GM12878 (cell line): ENCODE measurements around the gene KLF14. TPM values are rescaled to one million over a fixed set of nuclear protein-coding genes. Genes with fewer than 3 reads are reported as not detected.

Source experiments
- ATAC-seq: fragments of 200-7000 bp; cut with Tn5 transposase; 3 replicates; pipeline ENCODE4 v1.9.1; 2020; ENCODE audit warnings: mild to moderate bottlenecking, moderate library complexity
- BruUV-seq: library from RNA; stranded (reverse); fragments of 400-500 nt; replicated peaks from 2 replicates; lab custom pipeline; 2021; lab: Mats Ljungman, UMichigan
- CTCF ChIA-PET: fragments of 300-600 bp; sonication (Branson Sonifier 250); formaldehyde crosslinking; extraction: SDS; loops from one replicate; lab custom pipeline; 2021; ENCODE audit warnings: inconsistent platforms; lab: Yijun Ruan, JAX
- POLR2A ChIA-PET: fragments of 350-600 bp; formaldehyde crosslinking; extraction: SDS; loops from one replicate; lab custom pipeline; 2021; ENCODE audit warnings: inconsistent platforms; lab: Charles Lee
- RAD21 ChIA-PET: fragments of 300-600 bp; sonication (Branson Sonifier 250); formaldehyde crosslinking; loops from one replicate; lab custom pipeline; 2023; ENCODE audit warnings: antibody characterized with exemption; ENCODE audit not compliant: unreplicated experiment; lab: Charles Lee
- SMC1A ChIA-PET: fragments of 300-600 bp; sonication (Branson Sonifier 250); formaldehyde crosslinking; loops from one replicate; lab custom pipeline; 2023; ENCODE audit not compliant: unreplicated experiment, uncharacterized antibody; lab: Charles Lee
- DNase-seq: peaks from one replicate; pipeline ENCODE4 v3.0.0-alpha.2; 2011; ENCODE audit warnings: low read depth, low spot score
- FAIRE-seq: peaks from 3 replicates; lab custom pipeline; 2011; peaks lifted over from hg19 to GRCh38; lab: Jason Lieb, UNC
- H2AFZ ChIP-seq: 2 replicates; pipeline ENCODE4 v1.6.0; 2011; ENCODE audit warnings: low read depth, low read length, control low read depth; ENCODE audit not compliant: control insufficient read depth
- H3K27ac ChIP-seq: 2 replicates; pipeline ENCODE4 v1.5.1; 2011; ENCODE audit warnings: control low read depth; ENCODE audit not compliant: control insufficient read depth, insufficient read depth
- H3K27me3 ChIP-seq, 2 experiments: replicated peaks in 1 of 2; 2 replicates each; pipeline versions ENCODE4 v1.6.0 to v1.6.1; 2011; ENCODE audit warnings: low read length in 1 of 2; ENCODE audit not compliant: control insufficient read depth in 2 of 2, insufficient read depth in 2 of 2
- H3K36me3 ChIP-seq, 2 experiments: 2 replicates each; pipeline ENCODE4 v1.5.1; 2011; ENCODE audit warnings: low read length in 1 of 2; ENCODE audit not compliant: control insufficient read depth in 2 of 2, insufficient read depth in 2 of 2
- H3K4me1 ChIP-seq: 2 replicates; pipeline ENCODE4 v1.6.1; 2011; ENCODE audit warnings: mild to moderate bottlenecking, low read length, moderate library complexity, mixed read lengths; ENCODE audit not compliant: control insufficient read depth, insufficient read depth
- H3K4me2 ChIP-seq: 2 replicates; pipeline ENCODE4 v1.6.0; 2011; ENCODE audit warnings: control low read depth; ENCODE audit not compliant: control insufficient read depth, insufficient read depth
- H3K4me3 ChIP-seq: fragments of 200-600 bp; sonication (generic); 2 replicates; pipeline ENCODE4 v1.5.1; 2016
- H3K79me2 ChIP-seq: 2 replicates; pipeline ENCODE4 v1.6.0; 2011; ENCODE audit warnings: low read length; ENCODE audit not compliant: control insufficient read depth, insufficient read depth
- H3K9ac ChIP-seq: 2 replicates; pipeline ENCODE4 v1.8.0; 2011; ENCODE audit warnings: low read length, control low read depth, mixed read lengths; ENCODE audit not compliant: control insufficient read depth, insufficient read depth
- H3K9me3 ChIP-seq: replicated peaks from 3 replicates; pipeline ENCODE4 v1.5.1; 2011; ENCODE audit warnings: mild to moderate bottlenecking, low read length; ENCODE audit not compliant: control insufficient read depth, insufficient read depth
- H4K20me1 ChIP-seq: 2 replicates; pipeline ENCODE4 v1.6.0; 2011; ENCODE audit not compliant: control insufficient read depth, insufficient read depth
- CHD1 ChIP-seq: IDR thresholded peaks from 2 replicates; pipeline ENCODE4 v1.6.1; 2012; ENCODE audit warnings: low read depth, low read length, improper control_type of control experiment
- CUX1 ChIP-seq: IDR thresholded peaks from 2 replicates; pipeline ENCODE4 v1.6.1; 2012; ENCODE audit warnings: improper control_type of control experiment, low read depth, low read length; ENCODE audit not compliant: insufficient replicate concordance
- EGR1 ChIP-seq, 2 experiments: IDR thresholded peaks; 1 replicate in 1 of 2; 2 replicates in 1 of 2; pipeline ENCODE4 v1.6.1; 2011 to 2012; ENCODE audit warnings: low read depth in 2 of 2, low read length in 2 of 2, borderline replicate concordance in 1 of 2, mild to moderate bottlenecking in 1 of 2, moderate library complexity in 1 of 2
- GATAD2B ChIP-seq: fragments of 450-650 bp; conservative IDR thresholded peaks from 2 replicates; pipeline ENCODE4 v1.6.1; 2017; ENCODE audit warnings: low read depth, mild to moderate bottlenecking, moderate library complexity
- IRF3 ChIP-seq: fragments of 450-650 bp; IDR thresholded peaks from 2 replicates; pipeline ENCODE4 v1.6.1; 2014; ENCODE audit warnings: mild to moderate bottlenecking
- MEF2B ChIP-seq: fragments of 450-650 bp; IDR thresholded peaks from 2 replicates; pipeline ENCODE4 v1.6.1; 2018; ENCODE audit warnings: mild to moderate bottlenecking, moderate library complexity; ENCODE audit not compliant: partially characterized antibody, poor library complexity, severe bottlenecking
- MTA2 ChIP-seq: fragments of 450-650 bp; IDR thresholded peaks from 2 replicates; pipeline ENCODE4 v1.6.1; 2016; ENCODE audit warnings: low read depth, mild to moderate bottlenecking, moderate library complexity
- MTA3 ChIP-seq: IDR thresholded peaks from 2 replicates; pipeline ENCODE4 v1.6.1; 2012; ENCODE audit warnings: low read length, inconsistent platforms, borderline replicate concordance
- POU2F2 ChIP-seq: IDR thresholded peaks from 3 replicates; pipeline ENCODE4 v1.6.1; 2011; ENCODE audit warnings: low read depth, mild to moderate bottlenecking, low read length, borderline replicate concordance
- RBBP5 ChIP-seq: fragments of 200-600 bp; sonication (generic); conservative IDR thresholded peaks from 2 replicates; pipeline ENCODE4 v1.6.1; 2016
- SUPT20H ChIP-seq: IDR thresholded peaks from 2 replicates; pipeline ENCODE4 v1.6.1; 2011; ENCODE audit warnings: low read depth, mild to moderate bottlenecking, low read length, moderate library complexity, borderline replicate concordance; ENCODE audit not compliant: control insufficient read depth
- TCF7 ChIP-seq: IDR thresholded peaks from 2 replicates; pipeline ENCODE4 v1.6.1; 2014; ENCODE audit warnings: antibody characterized with exemption, borderline replicate concordance
- in situ Hi-C: fragments of 300-500 bp; cut with MboI; formaldehyde crosslinking; loops from 9 replicates; pipeline ENCODE4 v1.14.3; 2018; ENCODE audit warnings: mixed read lengths
- intact Hi-C: fragments of 100-400 bp; cut with micrococcal nuclease; formaldehyde crosslinking; loops from one replicate; pipeline ENCODE4 v1.14.2; 2022; ENCODE audit not compliant: unreplicated experiment
- polyA plus RNA-seq, 11 experiments: library from polyadenylated mRNA; depleted of rRNA in 4 of 11; unstranded in 6 of 11; stranded (reverse) in 5 of 11; fragments of >200 nt; fragmentation: Nextera tagmentation in 4 of 11; fragmentation: Illumina TruSeq in 1 of 11; extraction: Ambion mirVana in 4 of 11; extraction: Trizol in 1 of 11; gene quantifications; 1 replicate in 1 of 11; 2 replicates in 10 of 11; pipeline versions ENCODE4 v1.2.1 to v1.2.3, GENCODE V29; 2011 to 2016; ENCODE audit warnings: inconsistent platforms in 2 of 11, missing spikeins in 2 of 11, low read depth in 1 of 11
- total RNA-seq, 4 experiments: library from RNA; depleted of rRNA in 3 of 4; stranded (reverse); fragments of >200 nt in 3 of 4; fragmentation: Illumina TruSeq in 1 of 4; extraction: Trizol in 1 of 4; gene quantifications; 2 replicates each; pipeline versions ENCODE4 v1.2.1 to v1.2.3, GENCODE V29; 2013 to 2021
- TF ChIP-seq, protein P1 (sequence below): fragments of 150-350 bp; IDR thresholded peaks from 2 replicates; pipeline ENCODE4 v1.6.1; 2016; ENCODE audit warnings: low read depth, low read length

Gene KLF14
- total and polyA plus RNA-seq, 10 of the 15 experiments (the other 5 are each of a cell fraction or from before 2014, with no cell fraction given) = 0.06 TPM; not detected in 9

- CTCF ChIA-PET = no interaction called here
- H3K4me3 ChIP-seq = no peak overlapping the region
- RAD21 ChIA-PET = no interaction called here
- no peak for ATAC-seq
- no peak overlapping the region for H3K9ac ChIP-seq
- no peak overlapping the region for H2AFZ ChIP-seq
- intact Hi-C loops = no loop called here
- no peaks in the 10 kb centered on the region; a peak in 1 of 4 replicates for H3K27me3 ChIP-seq
- no peak overlapping the region for H3K4me2 ChIP-seq
- no peak for DNase-seq
- SMC1A ChIA-PET = no interaction called here
- H3K27ac ChIP-seq = no peak overlapping the region
- H4K20me1 ChIP-seq = no peaks in the 10 kb centered on the region
- FAIRE-seq = no peak
- H3K4me1 ChIP-seq = no peaks in the 10 kb centered on the region
- H3K79me2 ChIP-seq = no peaks in the 10 kb centered on the region
- H3K36me3 ChIP-seq = no peaks in the 10 kb centered on the region
- POLR2A ChIA-PET = no interaction called here
- H3K9me3 ChIP-seq = no peaks in the 10 kb centered on the region
- in situ Hi-C loops = no loop called here
- BruUV-seq = no TSS peak
- TF ChIP-seq MEF2B (no peak), SUPT20H (no peak), CHD1 (no peak), MTA2 (no peak), IRF3 (no peak), CUX1 (no peak), MTA3 (no peak), GATAD2B (no peak), POU2F2 (no peak), TCF7 (no peak), EGR1 (IDR thresholded peaks at IDR 0.05; ENCODE audit: borderline replicate concordance in 1 of 2, low read depth in 2 of 2, low read length in 2 of 2) (no peak), RBBP5 (no peak)
- TF ChIP-seq, protein P1, sequence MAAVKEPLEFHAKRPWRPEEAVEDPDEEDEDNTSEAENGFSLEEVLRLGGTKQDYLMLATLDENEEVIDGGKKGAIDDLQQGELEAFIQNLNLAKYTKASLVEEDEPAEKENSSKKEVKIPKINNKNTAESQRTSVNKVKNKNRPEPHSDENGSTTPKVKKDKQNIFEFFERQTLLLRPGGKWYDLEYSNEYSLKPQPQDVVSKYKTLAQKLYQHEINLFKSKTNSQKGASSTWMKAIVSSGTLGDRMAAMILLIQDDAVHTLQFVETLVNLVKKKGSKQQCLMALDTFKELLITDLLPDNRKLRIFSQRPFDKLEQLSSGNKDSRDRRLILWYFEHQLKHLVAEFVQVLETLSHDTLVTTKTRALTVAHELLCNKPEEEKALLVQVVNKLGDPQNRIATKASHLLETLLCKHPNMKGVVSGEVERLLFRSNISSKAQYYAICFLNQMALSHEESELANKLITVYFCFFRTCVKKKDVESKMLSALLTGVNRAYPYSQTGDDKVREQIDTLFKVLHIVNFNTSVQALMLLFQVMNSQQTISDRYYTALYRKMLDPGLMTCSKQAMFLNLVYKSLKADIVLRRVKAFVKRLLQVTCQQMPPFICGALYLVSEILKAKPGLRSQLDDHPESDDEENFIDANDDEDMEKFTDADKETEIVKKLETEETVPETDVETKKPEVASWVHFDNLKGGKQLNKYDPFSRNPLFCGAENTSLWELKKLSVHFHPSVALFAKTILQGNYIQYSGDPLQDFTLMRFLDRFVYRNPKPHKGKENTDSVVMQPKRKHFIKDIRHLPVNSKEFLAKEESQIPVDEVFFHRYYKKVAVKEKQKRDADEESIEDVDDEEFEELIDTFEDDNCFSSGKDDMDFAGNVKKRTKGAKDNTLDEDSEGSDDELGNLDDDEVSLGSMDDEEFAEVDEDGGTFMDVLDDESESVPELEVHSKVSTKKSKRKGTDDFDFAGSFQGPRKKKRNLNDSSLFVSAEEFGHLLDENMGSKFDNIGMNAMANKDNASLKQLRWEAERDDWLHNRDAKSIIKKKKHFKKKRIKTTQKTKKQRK = no peak
These were observed 47.3 kb upstream of the KLF14 start for GRCh38 chr7:130781346-130781745.
